MM.1S (cell line): Measurements from ENCODE around the gene NR0B2.

Source experiments
- EZH2 ChIP-seq: fragments of 300-600 bp; sonication (generic); optimal IDR thresholded peaks from 2 replicates; pipeline ENCODE3; 2017; ENCODE audit warnings: low read depth, mild to moderate bottlenecking, antibody characterized with exemption, low read length, mixed read lengths
- EZH2phosphoT487 ChIP-seq: fragments of 300-600 bp; sonication (generic); IDR thresholded peaks from 2 replicates; pipeline ENCODE4 v1.6.1; 2018; ENCODE audit warnings: antibody characterized with exemption, low read length
- TF ChIP-seq, protein P1 (sequence below): fragments of 300-600 bp; sonication (generic); IDR thresholded peaks from 2 replicates; pipeline ENCODE4 v1.5.1; 2016; ENCODE audit warnings: antibody characterized with exemption, low read length, mixed read lengths

DNA sequence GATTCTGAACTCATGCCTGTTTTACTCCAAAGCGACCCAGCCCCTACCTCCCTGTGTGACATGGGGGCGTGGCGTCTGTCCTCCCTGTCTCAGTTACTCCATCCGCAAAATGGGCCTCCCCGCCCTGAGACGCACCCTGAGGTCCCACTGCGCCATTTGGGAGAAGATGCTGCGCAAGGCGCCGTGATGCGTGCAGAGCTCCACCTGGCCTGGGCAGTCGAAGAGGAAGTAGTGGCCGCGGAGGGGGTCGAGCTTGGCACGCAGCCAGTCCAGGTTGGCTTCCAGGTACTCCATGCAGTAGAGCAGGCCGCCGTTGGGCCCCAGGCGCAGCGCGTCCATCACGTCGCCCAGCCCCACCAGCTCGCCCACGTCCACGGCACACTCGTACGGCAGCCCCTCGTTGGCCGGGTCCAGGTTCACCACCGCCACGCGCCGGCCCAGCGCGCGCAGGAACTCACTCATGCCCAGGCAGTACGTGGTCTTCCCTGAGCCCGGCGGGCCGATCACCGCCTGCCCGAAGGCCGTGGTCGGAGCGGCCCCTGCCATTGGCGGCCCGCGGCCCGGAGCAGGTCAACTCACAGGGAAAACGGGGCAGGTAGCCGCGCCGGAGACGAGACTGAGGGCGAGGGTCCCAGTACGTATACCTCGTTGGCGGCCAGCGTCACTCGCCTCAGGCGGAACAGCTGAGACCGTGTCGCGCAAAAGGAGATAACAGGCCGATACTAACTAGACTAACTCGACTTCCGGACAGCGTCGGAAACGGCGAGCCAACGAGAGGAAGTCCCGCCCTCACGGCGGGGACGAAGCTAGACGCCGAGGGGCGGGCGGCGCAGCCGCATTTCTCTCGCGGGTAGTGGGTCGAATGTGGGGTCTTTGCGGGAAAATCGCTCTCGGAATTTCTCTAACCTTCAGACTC lies 24.0 kb downstream of the NR0B2 start, which contains the start of gene GPN2:
- TF ChIP-seq, protein P1, sequence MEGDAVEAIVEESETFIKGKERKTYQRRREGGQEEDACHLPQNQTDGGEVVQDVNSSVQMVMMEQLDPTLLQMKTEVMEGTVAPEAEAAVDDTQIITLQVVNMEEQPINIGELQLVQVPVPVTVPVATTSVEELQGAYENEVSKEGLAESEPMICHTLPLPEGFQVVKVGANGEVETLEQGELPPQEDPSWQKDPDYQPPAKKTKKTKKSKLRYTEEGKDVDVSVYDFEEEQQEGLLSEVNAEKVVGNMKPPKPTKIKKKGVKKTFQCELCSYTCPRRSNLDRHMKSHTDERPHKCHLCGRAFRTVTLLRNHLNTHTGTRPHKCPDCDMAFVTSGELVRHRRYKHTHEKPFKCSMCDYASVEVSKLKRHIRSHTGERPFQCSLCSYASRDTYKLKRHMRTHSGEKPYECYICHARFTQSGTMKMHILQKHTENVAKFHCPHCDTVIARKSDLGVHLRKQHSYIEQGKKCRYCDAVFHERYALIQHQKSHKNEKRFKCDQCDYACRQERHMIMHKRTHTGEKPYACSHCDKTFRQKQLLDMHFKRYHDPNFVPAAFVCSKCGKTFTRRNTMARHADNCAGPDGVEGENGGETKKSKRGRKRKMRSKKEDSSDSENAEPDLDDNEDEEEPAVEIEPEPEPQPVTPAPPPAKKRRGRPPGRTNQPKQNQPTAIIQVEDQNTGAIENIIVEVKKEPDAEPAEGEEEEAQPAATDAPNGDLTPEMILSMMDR: no peak
- TF ChIP-seq EZH2 (no peak), EZH2phosphoT487 (no peak)
